GM19468 (cell line): ENCODE measurements around the gene RNF112.

Experiments used
- ATAC-seq: cut with Tn5 transposase; IDR thresholded peaks from one replicate; pipeline ENCODE4 v1.9.1; 2021; ENCODE audit warnings: mild to moderate bottlenecking, moderate library complexity, moderate number of reproducible peaks; ENCODE audit not compliant: unreplicated experiment; ENCODE audit errors: extremely low read depth

The RNF112 gene

GRCh38 chr17:19374136-19374535 lies 36.9 kb upstream of the RNF112 start:
- no peak for ATAC-seq

DNA sequence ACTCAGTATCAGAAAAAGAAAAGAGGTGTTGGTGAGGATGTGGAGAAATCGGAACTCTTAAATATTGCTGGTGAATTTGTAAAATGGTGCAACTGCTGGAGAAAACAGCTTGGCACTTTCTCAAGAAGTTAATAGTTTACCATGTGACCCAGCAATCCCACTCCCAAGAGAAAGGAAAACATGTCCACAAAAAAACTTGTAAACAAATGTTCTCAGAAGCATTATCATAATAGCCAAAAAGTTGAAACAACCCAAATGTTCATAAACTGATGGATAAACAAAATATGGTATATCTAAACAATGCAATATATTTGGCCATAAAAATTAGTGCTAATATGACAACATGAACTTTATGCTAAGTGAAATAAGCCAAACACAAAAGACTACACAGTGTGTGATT lies 35.3 kb upstream of the RNF112 start:
- ATAC-seq = no peak

DNA sequence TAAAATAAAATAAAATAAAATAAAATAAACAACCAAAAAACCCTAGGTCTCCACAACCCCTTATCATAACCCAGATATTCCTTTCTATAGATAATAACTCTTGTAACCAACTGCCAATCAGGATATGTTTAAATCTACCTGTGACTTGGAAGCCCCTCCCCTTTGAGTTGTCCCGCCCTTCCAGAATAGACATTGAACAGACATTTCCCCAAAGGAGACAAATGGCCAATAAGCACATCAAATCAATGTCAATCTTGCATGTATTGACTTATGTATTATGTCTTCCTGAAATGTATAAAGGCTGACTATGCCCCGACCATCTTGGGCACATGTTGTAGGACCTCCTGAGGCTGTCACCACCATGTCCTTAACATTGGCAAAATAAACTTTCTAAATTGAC lies 34.2 kb upstream of the RNF112 start:
- ATAC-seq = no peak

- ATAC-seq = peak; percentile 96
These were observed 33.2 kb upstream of the RNF112 start for GRCh38 chr17:19377602-19378415.

- no peak for ATAC-seq
These were observed 32.3 kb upstream of the RNF112 start, which contains the start of gene MAPK7 for GRCh38 chr17:19378416-19379360. Gene MAPK7 (plus strand): TSS chr17:19378498. CDS start chr17:19378901, 403 bp downstream.

DNA sequence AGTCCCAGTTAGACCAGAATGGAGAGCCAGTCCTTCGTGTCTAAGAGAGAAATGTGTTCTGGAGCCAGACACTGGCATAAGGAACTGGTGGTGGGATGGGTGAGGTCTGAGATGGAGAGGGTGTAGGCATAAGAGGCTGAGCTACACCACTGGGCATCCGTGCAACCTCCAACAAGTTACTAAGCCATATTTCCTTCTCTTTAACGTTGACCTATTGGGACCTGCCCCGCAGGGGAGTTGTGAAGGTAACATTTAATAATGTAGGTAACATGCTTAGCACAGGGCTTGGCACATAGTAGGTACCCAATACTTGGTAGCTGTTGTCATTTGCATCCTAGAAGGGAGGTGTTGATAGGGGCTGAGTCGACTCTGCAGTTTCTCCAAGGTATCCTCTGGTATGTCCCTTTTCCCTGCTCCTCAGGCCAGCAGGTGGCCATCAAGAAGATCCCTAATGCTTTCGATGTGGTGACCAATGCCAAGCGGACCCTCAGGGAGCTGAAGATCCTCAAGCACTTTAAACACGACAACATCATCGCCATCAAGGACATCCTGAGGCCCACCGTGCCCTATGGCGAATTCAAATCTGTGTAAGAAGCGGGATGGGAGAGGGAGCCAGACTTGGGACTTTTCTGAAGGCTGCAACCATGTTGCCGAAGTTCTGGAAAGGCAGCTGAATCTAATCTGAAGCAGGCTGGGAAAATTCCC lies 31.5 kb upstream of the RNF112 start:
- ATAC-seq = no peak

DNA sequence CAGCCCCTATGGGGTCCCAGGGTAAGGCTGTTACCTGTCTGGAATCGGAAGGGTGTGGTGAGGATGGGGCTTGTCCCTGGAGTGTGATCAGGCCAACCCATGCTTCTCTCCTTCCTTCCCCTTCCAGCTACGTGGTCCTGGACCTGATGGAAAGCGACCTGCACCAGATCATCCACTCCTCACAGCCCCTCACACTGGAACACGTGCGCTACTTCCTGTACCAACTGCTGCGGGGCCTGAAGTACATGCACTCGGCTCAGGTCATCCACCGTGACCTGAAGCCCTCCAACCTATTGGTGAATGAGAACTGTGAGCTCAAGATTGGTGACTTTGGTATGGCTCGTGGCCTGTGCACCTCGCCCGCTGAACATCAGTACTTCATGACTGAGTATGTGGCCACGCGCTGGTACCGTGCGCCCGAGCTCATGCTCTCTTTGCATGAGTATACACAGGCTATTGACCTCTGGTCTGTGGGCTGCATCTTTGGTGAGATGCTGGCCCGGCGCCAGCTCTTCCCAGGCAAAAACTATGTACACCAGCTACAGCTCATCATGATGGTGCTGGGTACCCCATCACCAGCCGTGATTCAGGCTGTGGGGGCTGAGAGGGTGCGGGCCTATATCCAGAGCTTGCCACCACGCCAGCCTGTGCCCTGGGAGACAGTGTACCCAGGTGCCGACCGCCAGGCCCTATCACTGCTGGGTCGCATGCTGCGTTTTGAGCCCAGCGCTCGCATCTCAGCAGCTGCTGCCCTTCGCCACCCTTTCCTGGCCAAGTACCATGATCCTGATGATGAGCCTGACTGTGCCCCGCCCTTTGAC lies 30.3 kb upstream of the RNF112 start:
- ATAC-seq = no peak

DNA sequence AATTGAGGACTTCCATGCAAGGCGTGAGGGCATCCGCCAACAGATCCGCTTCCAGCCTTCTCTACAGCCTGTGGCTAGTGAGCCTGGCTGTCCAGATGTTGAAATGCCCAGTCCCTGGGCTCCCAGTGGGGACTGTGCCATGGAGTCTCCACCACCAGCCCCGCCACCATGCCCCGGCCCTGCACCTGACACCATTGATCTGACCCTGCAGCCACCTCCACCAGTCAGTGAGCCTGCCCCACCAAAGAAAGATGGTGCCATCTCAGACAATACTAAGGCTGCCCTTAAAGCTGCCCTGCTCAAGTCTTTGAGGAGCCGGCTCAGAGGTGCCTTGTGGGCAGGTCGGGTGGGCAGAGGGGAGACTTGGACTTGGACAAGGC lies 29.7 kb upstream of the RNF112 start:
- ATAC-seq = no peak

GRCh38 chr17:19381741-19382444 lies 29.1 kb upstream of the RNF112 start:
- no peak for ATAC-seq

- ATAC-seq = no peak
These were observed 28.2 kb upstream of the RNF112 start for GRCh38 chr17:19382531-19383444.

DNA sequence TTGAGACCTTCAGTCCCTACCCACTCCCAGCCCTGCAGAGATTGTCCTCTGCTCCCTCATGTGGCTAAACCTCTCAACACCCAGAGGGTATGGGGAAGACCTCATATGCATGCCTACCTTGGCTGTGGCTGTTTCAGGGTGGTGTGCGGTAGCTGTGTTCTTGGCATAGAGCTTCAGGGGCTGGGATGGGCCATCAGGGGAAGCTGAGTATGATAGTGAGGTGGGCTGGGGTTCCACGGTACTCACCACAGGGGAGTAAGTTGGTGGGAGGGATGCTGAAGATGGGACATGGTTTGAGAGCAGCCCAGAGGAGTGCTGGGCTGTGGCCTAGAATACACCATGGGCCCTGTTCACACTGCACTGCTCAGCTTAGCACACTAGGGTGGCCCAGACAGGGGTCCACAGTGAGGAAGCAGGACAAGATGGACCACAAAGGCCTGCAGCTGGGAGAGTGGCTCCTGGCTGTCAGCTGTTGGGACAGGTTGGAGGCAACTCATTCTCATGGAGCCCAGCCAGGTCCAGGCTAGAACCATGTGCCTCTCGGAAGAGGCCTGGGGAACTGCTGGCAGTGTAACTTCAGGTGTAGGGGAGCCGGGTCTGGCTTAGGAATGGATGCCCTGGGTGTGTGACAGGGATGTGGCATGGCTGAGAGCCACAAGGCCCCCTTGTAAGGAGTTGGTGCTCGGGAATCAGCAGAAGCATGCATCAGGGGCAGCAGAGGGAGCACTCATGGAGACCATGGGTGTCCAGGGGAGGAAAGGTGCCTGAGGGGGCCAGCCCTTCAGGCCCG lies 27.2 kb upstream of the RNF112 start:
- ATAC-seq = no peak

DNA sequence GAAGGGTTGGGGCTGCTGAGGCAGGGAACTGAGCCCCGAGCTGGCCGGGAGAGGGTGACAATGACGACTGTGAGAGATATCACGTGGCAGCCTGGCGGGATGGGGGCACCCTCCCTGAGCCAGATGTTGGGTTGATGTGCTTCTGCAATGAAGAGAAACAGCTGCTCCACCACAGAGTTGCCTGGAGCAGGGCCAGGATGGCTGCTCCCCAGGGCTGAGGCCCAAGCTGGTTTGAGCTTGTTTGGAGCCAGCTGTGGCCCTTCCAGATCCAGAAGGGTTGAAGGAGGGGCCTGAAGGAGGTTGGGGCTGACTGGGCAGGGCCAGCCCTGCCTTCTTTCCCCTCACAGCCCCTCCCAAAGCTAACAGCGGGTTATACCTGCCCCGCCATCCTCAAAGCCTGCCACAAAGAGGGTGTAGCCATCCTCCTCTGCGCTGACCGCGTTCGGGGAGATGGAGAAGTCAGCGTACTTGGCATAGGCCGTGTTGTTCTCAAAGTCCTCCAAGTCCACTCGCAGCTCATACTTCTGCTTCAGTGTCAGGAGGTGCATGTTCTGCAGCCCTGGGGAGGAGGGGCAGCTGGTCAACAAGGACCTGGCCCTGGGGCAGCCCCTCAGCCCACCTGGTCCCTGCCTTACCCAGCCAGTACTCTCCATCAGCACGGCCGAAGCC lies 26.2 kb upstream of the RNF112 start:
- no peak for ATAC-seq

GRCh38 chr17:19385521-19385983 lies 25.5 kb upstream of the RNF112 start:
- ATAC-seq = no peak

GRCh38 chr17:19386051-19386929 lies 24.7 kb upstream of the RNF112 start:
- no peak for ATAC-seq

GRCh38 chr17:19386974-19387920 lies 23.8 kb upstream of the RNF112 start, which contains the start of gene MFAP4:
Gene MFAP4 (minus strand): TSS chr17:19387190. CDS start chr17:19387155, 35 bp downstream.
- ATAC-seq = no peak
